HEK293 (cell line): Measurements from ENCODE around the gene BCL11B.

Experiments
- CTCF ChIA-PET: fragments of 350-600 bp; formaldehyde crosslinking; extraction: SDS; loops from one replicate; lab custom pipeline; 2021; ENCODE audit warnings: antibody characterized with exemption; lab: Yijun Ruan, JAX
- POLR2A ChIA-PET: fragments of 300-600 bp; formaldehyde crosslinking; extraction: SDS; loops from one replicate; lab custom pipeline; 2020; ENCODE audit warnings: antibody characterized with exemption, inconsistent platforms; lab: Yijun Ruan, JAX
- H3K27ac ChIP-seq: fragments of 200-500 bp; sonication (Bioruptor generic); 2 replicates; pipeline ENCODE4 v1.5.1; 2014; ENCODE audit warnings: low read depth, low read length, control low read depth, inconsistent platforms; ENCODE audit errors: extremely low read depth
- H3K36me3 ChIP-seq, 2 experiments: fragments of 200-500 bp in 1 of 2; sonication (Bioruptor generic) in 1 of 2; 1 replicate in 1 of 2; 2 replicates in 1 of 2; pipeline ENCODE4 v1.5.1; 2014 to 2017; ENCODE audit warnings: inconsistent platforms in 2 of 2, low read length in 2 of 2; ENCODE audit not compliant: control insufficient read depth in 2 of 2, insufficient read depth in 1 of 2
- H3K4me1 ChIP-seq: fragments of 200-500 bp; sonication (Bioruptor generic); 2 replicates; pipeline ENCODE4 v1.5.1; 2014; ENCODE audit warnings: mild to moderate bottlenecking, low read length, inconsistent platforms; ENCODE audit not compliant: control insufficient read depth, insufficient read depth
- H3K4me3 ChIP-seq: 2 replicates; pipeline ENCODE4 v1.5.1; 2011; ENCODE audit warnings: low read depth, mild to moderate bottlenecking, control low read depth, low read length, moderate library complexity
- H3K9me3 ChIP-seq: fragments of 200-500 bp; sonication (Bioruptor generic); 2 replicates; pipeline ENCODE4 v1.5.1; 2014; ENCODE audit warnings: low read depth, low read length, inconsistent platforms; ENCODE audit not compliant: control insufficient read depth, insufficient read depth
- RBAK ChIP-seq: fragments of 450-650 bp; formaldehyde crosslinking; IDR thresholded peaks from 2 replicates; pipeline ENCODE4 v1.5.1; 2016; ENCODE audit warnings: missing biosample characterization, missing genetic modification characterization
- REST ChIP-seq: fragments of 450-650 bp; formaldehyde crosslinking; IDR thresholded peaks from 2 replicates; pipeline ENCODE4 v1.5.1; 2016; ENCODE audit warnings: missing biosample characterization, missing genetic modification characterization
- ZBTB8A ChIP-seq: fragments of 450-650 bp; formaldehyde crosslinking; IDR thresholded peaks from 2 replicates; pipeline ENCODE4 v1.5.1; 2016; ENCODE audit warnings: missing biosample characterization, missing genetic modification characterization
- ZNF140 ChIP-seq: fragments of 450-650 bp; formaldehyde crosslinking; IDR thresholded peaks from 2 replicates; pipeline ENCODE4 v1.5.1; 2016; ENCODE audit warnings: missing biosample characterization, missing genetic modification characterization
- ZNF157 ChIP-seq: fragments of 450-650 bp; formaldehyde crosslinking; IDR thresholded peaks from 2 replicates; pipeline ENCODE4 v1.5.1; 2016; ENCODE audit warnings: missing biosample characterization, missing genetic modification characterization
- ZNF19 ChIP-seq: fragments of 450-650 bp; formaldehyde crosslinking; IDR thresholded peaks from 2 replicates; pipeline ENCODE4; 2016; ENCODE audit warnings: missing biosample characterization, missing genetic modification characterization, low read depth
- ZNF202 ChIP-seq: fragments of 450-650 bp; formaldehyde crosslinking; IDR thresholded peaks from 2 replicates; pipeline ENCODE4 v1.5.1; 2016; ENCODE audit warnings: missing biosample characterization, missing genetic modification characterization, borderline replicate concordance
- ZNF266 ChIP-seq: fragments of 450-650 bp; formaldehyde crosslinking; IDR thresholded peaks from 2 replicates; pipeline ENCODE4 v1.5.1; 2016; ENCODE audit warnings: missing biosample characterization, missing genetic modification characterization, low read depth
- ZNF292 ChIP-seq: fragments of 450-650 bp; formaldehyde crosslinking; IDR thresholded peaks from 2 replicates; pipeline ENCODE4 v1.5.1; 2016; ENCODE audit warnings: low read depth, missing biosample characterization, missing genetic modification characterization, borderline replicate concordance
- ZNF302 ChIP-seq: fragments of 450-650 bp; formaldehyde crosslinking; IDR thresholded peaks from 2 replicates; pipeline ENCODE4 v1.5.1; 2016; ENCODE audit warnings: missing biosample characterization, missing genetic modification characterization, low read depth
- ZNF394 ChIP-seq: fragments of 450-650 bp; formaldehyde crosslinking; IDR thresholded peaks from 2 replicates; pipeline ENCODE4 v1.5.1; 2016; ENCODE audit warnings: missing biosample characterization, missing genetic modification characterization, mild to moderate bottlenecking, moderate library complexity, borderline replicate concordance
- ZNF404 ChIP-seq: fragments of 450-650 bp; formaldehyde crosslinking; IDR thresholded peaks from 2 replicates; pipeline ENCODE4 v1.5.1; 2017; ENCODE audit warnings: missing biosample characterization, missing genetic modification characterization
- ZNF423 ChIP-seq: fragments of 450-650 bp; formaldehyde crosslinking; IDR thresholded peaks from 2 replicates; pipeline ENCODE4 v1.5.1; 2016; ENCODE audit warnings: missing biosample characterization, missing genetic modification characterization
- ZNF426 ChIP-seq: fragments of 450-650 bp; formaldehyde crosslinking; IDR thresholded peaks from 2 replicates; pipeline ENCODE4 v1.5.1; 2017; ENCODE audit warnings: missing biosample characterization, missing genetic modification characterization, mild to moderate bottlenecking, inconsistent platforms, moderate library complexity
- ZNF433 ChIP-seq: fragments of 450-650 bp; formaldehyde crosslinking; IDR thresholded peaks from 2 replicates; pipeline ENCODE4 v1.5.1; 2016; ENCODE audit warnings: missing biosample characterization, missing genetic modification characterization, low read depth
- ZNF510 ChIP-seq: fragments of 450-650 bp; formaldehyde crosslinking; IDR thresholded peaks from 2 replicates; pipeline ENCODE4 v1.5.1; 2018; ENCODE audit warnings: mild to moderate bottlenecking, missing genetic modification characterization, missing biosample characterization; ENCODE audit not compliant: insufficient replicate concordance
- ZNF514 ChIP-seq: fragments of 450-650 bp; formaldehyde crosslinking; IDR thresholded peaks from 2 replicates; pipeline ENCODE4 v1.5.1; 2016; ENCODE audit warnings: missing biosample characterization, missing genetic modification characterization
- ZNF555 ChIP-seq: fragments of 450-650 bp; formaldehyde crosslinking; conservative IDR thresholded peaks from 2 replicates; pipeline ENCODE4 v1.5.1; 2017; ENCODE audit warnings: missing biosample characterization, mild to moderate bottlenecking, missing genetic modification characterization, inconsistent platforms
- ZNF558 ChIP-seq: fragments of 450-650 bp; formaldehyde crosslinking; IDR thresholded peaks from 2 replicates; pipeline ENCODE4 v1.5.1; 2016; ENCODE audit warnings: missing biosample characterization, missing genetic modification characterization
- ZNF560 ChIP-seq: fragments of 450-650 bp; formaldehyde crosslinking; IDR thresholded peaks from 2 replicates; pipeline ENCODE4 v1.5.1; 2017; ENCODE audit warnings: missing biosample characterization, missing genetic modification characterization, borderline replicate concordance
- ZNF623 ChIP-seq: fragments of 450-650 bp; formaldehyde crosslinking; IDR thresholded peaks from 2 replicates; pipeline ENCODE4 v1.5.1; 2016; ENCODE audit warnings: missing biosample characterization, missing genetic modification characterization
- ZNF629 ChIP-seq: fragments of 450-650 bp; formaldehyde crosslinking; IDR thresholded peaks from 2 replicates; pipeline ENCODE4 v1.5.1; 2017; ENCODE audit warnings: missing biosample characterization, missing genetic modification characterization
- ZNF654 ChIP-seq: fragments of 450-650 bp; formaldehyde crosslinking; IDR thresholded peaks from 2 replicates; pipeline ENCODE4 v1.5.1; 2016; ENCODE audit warnings: low read depth, missing biosample characterization, missing genetic modification characterization
- ZNF664 ChIP-seq: fragments of 450-650 bp; formaldehyde crosslinking; IDR thresholded peaks from 2 replicates; pipeline ENCODE4 v1.5.1; 2016; ENCODE audit warnings: missing biosample characterization, missing genetic modification characterization
- ZNF785 ChIP-seq: fragments of 450-650 bp; formaldehyde crosslinking; IDR thresholded peaks from 2 replicates; pipeline ENCODE4 v1.5.1; 2016; ENCODE audit warnings: missing biosample characterization, missing genetic modification characterization
- ZNF791 ChIP-seq: fragments of 450-650 bp; formaldehyde crosslinking; IDR thresholded peaks from 2 replicates; pipeline ENCODE4 v1.5.1; 2016; ENCODE audit warnings: missing biosample characterization, missing genetic modification characterization
- ZNF792 ChIP-seq: fragments of 450-650 bp; formaldehyde crosslinking; IDR thresholded peaks from 2 replicates; pipeline ENCODE4 v1.5.1; 2016; ENCODE audit warnings: missing biosample characterization, missing genetic modification characterization
- ZSCAN5A ChIP-seq: fragments of 450-650 bp; formaldehyde crosslinking; IDR thresholded peaks from 2 replicates; pipeline ENCODE4 v1.5.1; 2016; ENCODE audit warnings: missing biosample characterization, missing genetic modification characterization
- ZXDB ChIP-seq: fragments of 450-650 bp; formaldehyde crosslinking; IDR thresholded peaks from 2 replicates; pipeline ENCODE4 v1.5.1; 2016; ENCODE audit warnings: missing biosample characterization, missing genetic modification characterization
- TF ChIP-seq, protein P1 (sequence below): fragments of 450-650 bp; formaldehyde crosslinking; conservative IDR thresholded peaks from 2 replicates; pipeline ENCODE4 v1.5.1; 2016; ENCODE audit warnings: low read depth, missing biosample characterization, missing genetic modification characterization

Gene BCL11B

GRCh38 chr14:99156814-99157213, 115.2 kb downstream of the BCL11B start:
- H3K27ac ChIP-seq, result no peak overlapping the region
- H3K4me3 ChIP-seq, result no peak overlapping the region
- H3K9me3 ChIP-seq, result no peaks in the 10 kb centered on the region
- H3K36me3 ChIP-seq, result no peaks in the 10 kb centered on the region
- no peaks in the 10 kb centered on the region for H3K4me1 ChIP-seq
- CTCF ChIA-PET, result no interaction called here
- POLR2A ChIA-PET, result no interaction called here
- TF ChIP-seq ZNF157 (tag by site-specific recombination) (no peak), ZNF555 (tag by site-specific recombination) (peak; percentile 71), ZNF623 (tag by site-specific recombination) (peak; percentile 64), ZNF19 (tag by site-specific recombination) (no peak), ZNF654 (tag by site-specific recombination) (peak; percentile 21), ZNF202 (peak; percentile 57; the same call in 1 of the 2 replicates), ZNF792 (tag by site-specific recombination) (no peak), ZNF560 (tag by site-specific recombination) (peak; percentile 35; the same call in 1 of the 2 replicates), ZNF302 (tag by site-specific recombination) (no peak), ZNF558 (0 out of 2 replicates have a peak, but pooled peaks have one; percentile 33), ZNF510 (tag by site-specific recombination) (peak; percentile 75), ZNF785 (tag by site-specific recombination) (no peak), ZNF394 (tag by site-specific recombination) (peak; percentile 85), ZNF514 (tag by site-specific recombination) (0 out of 2 replicates have a peak, but pooled peaks have one; percentile 56), REST (tag by site-specific recombination) (peak; percentile 61), ZNF629 (tag by site-specific recombination) (0 out of 2 replicates have a peak, but pooled peaks have one; percentile 21), ZSCAN5A (tag by site-specific recombination) (no peak), ZNF433 (tag by site-specific recombination) (peak; percentile 63; the same call in 1 of the 2 replicates), ZXDB (0 out of 2 replicates have a peak, but pooled peaks have one; percentile 37), ZNF266 (tag by site-specific recombination) (peak; percentile 64), ZNF404 (tag by site-specific recombination) (0 out of 2 replicates have a peak, but pooled peaks have one; percentile 46), ZNF140 (tag by site-specific recombination) (peak; percentile 64), RBAK (tag by site-specific recombination) (0 out of 2 replicates have a peak, but pooled peaks have one; percentile 26), ZNF791 (tag by site-specific recombination) (0 out of 2 replicates have a peak, but pooled peaks have one; percentile 54), ZNF423 (tag by site-specific recombination) (no peak), ZNF292 (tag by site-specific recombination) (0 out of 2 replicates have a peak, but pooled peaks have one; percentile 51), ZBTB8A (tag by site-specific recombination) (peak; percentile 64; the same call in 1 of the 2 replicates), ZNF664 (tag by site-specific recombination) (0 out of 2 replicates have a peak, but pooled peaks have one; percentile 10), ZNF426 (tag by site-specific recombination) (peak; percentile 76)
- TF ChIP-seq, protein P1, sequence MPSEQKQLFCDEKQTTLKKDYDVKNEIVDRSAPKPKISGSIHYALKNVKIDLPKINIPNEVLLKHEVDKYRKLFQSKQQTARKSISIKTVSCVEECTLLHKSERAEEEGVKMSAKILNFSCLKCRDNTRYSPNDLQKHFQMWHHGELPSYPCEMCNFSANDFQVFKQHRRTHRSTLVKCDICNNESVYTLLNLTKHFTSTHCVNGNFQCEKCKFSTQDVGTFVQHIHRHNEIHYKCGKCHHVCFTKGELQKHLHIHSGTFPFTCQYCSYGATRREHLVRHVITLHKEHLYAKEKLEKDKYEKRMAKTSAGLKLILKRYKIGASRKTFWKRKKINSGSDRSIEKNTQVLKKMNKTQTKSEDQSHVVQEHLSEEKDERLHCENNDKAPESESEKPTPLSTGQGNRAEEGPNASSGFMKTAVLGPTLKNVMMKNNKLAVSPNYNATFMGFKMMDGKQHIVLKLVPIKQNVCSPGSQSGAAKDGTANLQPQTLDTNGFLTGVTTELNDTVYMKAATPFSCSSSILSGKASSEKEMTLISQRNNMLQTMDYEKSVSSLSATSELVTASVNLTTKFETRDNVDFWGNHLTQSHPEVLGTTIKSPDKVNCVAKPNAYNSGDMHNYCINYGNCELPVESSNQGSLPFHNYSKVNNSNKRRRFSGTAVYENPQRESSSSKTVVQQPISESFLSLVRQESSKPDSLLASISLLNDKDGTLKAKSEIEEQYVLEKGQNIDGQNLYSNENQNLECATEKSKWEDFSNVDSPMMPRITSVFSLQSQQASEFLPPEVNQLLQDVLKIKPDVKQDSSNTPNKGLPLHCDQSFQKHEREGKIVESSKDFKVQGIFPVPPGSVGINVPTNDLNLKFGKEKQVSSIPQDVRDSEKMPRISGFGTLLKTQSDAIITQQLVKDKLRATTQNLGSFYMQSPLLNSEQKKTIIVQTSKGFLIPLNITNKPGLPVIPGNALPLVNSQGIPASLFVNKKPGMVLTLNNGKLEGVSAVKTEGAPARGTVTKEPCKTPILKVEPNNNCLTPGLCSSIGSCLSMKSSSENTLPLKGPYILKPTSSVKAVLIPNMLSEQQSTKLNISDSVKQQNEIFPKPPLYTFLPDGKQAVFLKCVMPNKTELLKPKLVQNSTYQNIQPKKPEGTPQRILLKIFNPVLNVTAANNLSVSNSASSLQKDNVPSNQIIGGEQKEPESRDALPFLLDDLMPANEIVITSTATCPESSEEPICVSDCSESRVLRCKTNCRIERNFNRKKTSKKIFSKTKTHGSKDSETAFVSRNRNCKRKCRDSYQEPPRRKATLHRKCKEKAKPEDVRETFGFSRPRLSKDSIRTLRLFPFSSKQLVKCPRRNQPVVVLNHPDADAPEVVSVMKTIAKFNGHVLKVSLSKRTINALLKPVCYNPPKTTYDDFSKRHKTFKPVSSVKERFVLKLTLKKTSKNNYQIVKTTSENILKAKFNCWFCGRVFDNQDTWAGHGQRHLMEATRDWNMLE (tag by site-specific recombination), result peak; percentile 81
